K562 (cell line): ENCODE measurements around the gene MADD. TPM values are rescaled to one million over a fixed set of nuclear protein-coding genes. Genes with fewer than 3 reads are reported as not detected.
A peak's percentile ranks its signal among the peaks of the same experiment; 100 is the strongest.

Experiments
- ARID4B ChIP-seq: sonication (generic); formaldehyde crosslinking; IDR thresholded peaks from 2 replicates; pipeline ENCODE4 v1.8.0; 2022; ENCODE audit warnings: mild to moderate bottlenecking, missing genetic modification reagents
- BCL6 ChIP-seq: fragments of 250-450 bp; sonication (Bioruptor Pico); IDR thresholded peaks from 2 replicates; pipeline ENCODE4 v1.4.0; 2020
- BHLHE40 ChIP-seq: IDR thresholded peaks from 2 replicates; pipeline ENCODE4 v1.6.1; 2011; ENCODE audit warnings: low read length, improper control_type of control experiment
- FOXJ2 ChIP-seq: fragments of 200-800 bp; sonication (Bioruptor generic); IDR thresholded peaks from 2 replicates; pipeline ENCODE4 v1.6.1; 2016; ENCODE audit warnings: missing genetic modification characterization, missing compliant biosample characterization
- IFI16 ChIP-seq: fragments of 250-450 bp; sonication (Bioruptor Pico); IDR thresholded peaks from 2 replicates; pipeline ENCODE4 v2.1.2; 2022; ENCODE audit warnings: mild to moderate bottlenecking, inconsistent platforms
- LEF1 ChIP-seq: fragments of 450-650 bp; IDR thresholded peaks from 2 replicates; pipeline ENCODE4 v1.6.1; 2016; ENCODE audit warnings: mild to moderate bottlenecking
- MCM5 ChIP-seq: fragments of 450-650 bp; IDR thresholded peaks from 2 replicates; pipeline ENCODE4 v1.6.1; 2016; ENCODE audit warnings: low read depth
- NKRF ChIP-seq: fragments of 450-650 bp; IDR thresholded peaks from 2 replicates; pipeline ENCODE4 v1.6.1; 2016; ENCODE audit warnings: borderline replicate concordance
- NR0B1 ChIP-seq: fragments of 450-650 bp; IDR thresholded peaks from one replicate; pipeline ENCODE4 v1.6.1; 2018; ENCODE audit warnings: mild to moderate bottlenecking, moderate library complexity; ENCODE audit not compliant: partially characterized antibody
- NR2C2 ChIP-seq, 2 experiments: fragments of 200-800 bp in 1 of 2; sonication (Bioruptor generic) in 1 of 2; sonication (generic) in 1 of 2; formaldehyde crosslinking in 1 of 2; IDR thresholded peaks; 2 replicates each; pipeline versions ENCODE4 v1.6.1 to v1.8.0; 2016 to 2022; ENCODE audit warnings: mild to moderate bottlenecking in 1 of 2, missing compliant biosample characterization in 1 of 2, missing genetic modification characterization in 1 of 2, missing genetic modification reagents in 1 of 2
- PCBP1 ChIP-seq: fragments of 200-400 bp; formaldehyde crosslinking; IDR thresholded peaks from 2 replicates; pipeline ENCODE4 v1.6.1; 2018; ENCODE audit warnings: mild to moderate bottlenecking, low read depth, low read length; ENCODE audit not compliant: poor library complexity, severe bottlenecking
- PHB2 ChIP-seq: fragments of 450-650 bp; IDR thresholded peaks from 2 replicates; pipeline ENCODE4 v1.6.1; 2017; ENCODE audit warnings: low read depth
- RBBP5 ChIP-seq: fragments of 200-600 bp; sonication (generic); IDR thresholded peaks from 2 replicates; pipeline ENCODE4 v1.6.1; 2012; ENCODE audit warnings: borderline replicate concordance, mild to moderate bottlenecking, low read length, control low read depth, inconsistent platforms; ENCODE audit not compliant: insufficient read depth, poor library complexity, severe bottlenecking
- RBM22 ChIP-seq: fragments of 200-400 bp; formaldehyde crosslinking; IDR thresholded peaks from 2 replicates; pipeline ENCODE4 v1.6.1; 2018; ENCODE audit warnings: low read length, low read depth; ENCODE audit not compliant: poor library complexity, severe bottlenecking
- RFX5 ChIP-seq: IDR thresholded peaks from 2 replicates; pipeline ENCODE4 v1.6.1; 2011; ENCODE audit warnings: low read depth, mild to moderate bottlenecking, improper control_type of control experiment, low read length
- RHOXF2B ChIP-seq: fragments of 250-450 bp; sonication (Bioruptor Pico); conservative IDR thresholded peaks from 2 replicates; pipeline ENCODE4 v1.5.1; 2021
- SPI1 ChIP-seq: IDR thresholded peaks from 2 replicates; pipeline ENCODE4 v1.6.1; 2011; ENCODE audit warnings: low read depth, low read length, control low read depth, borderline replicate concordance
- ZBTB17 ChIP-seq: fragments of 450-650 bp; formaldehyde crosslinking; IDR thresholded peaks from 2 replicates; pipeline ENCODE4 v1.4.0; 2020; ENCODE audit warnings: mild to moderate bottlenecking
- ZNF165 ChIP-seq: fragments of 250-450 bp; sonication (Bioruptor Pico); IDR thresholded peaks from 2 replicates; pipeline ENCODE4 v1.4.0; 2020; ENCODE audit warnings: borderline replicate concordance
- ZNF24 ChIP-seq: fragments of 450-650 bp; IDR thresholded peaks from 2 replicates; pipeline ENCODE4 v1.6.1; 2016
- ZNF717 ChIP-seq: fragments of 250-450 bp; sonication (Bioruptor Pico); IDR thresholded peaks from 2 replicates; pipeline ENCODE4 v1.5.0; 2021
- ZNF766 ChIP-seq: fragments of 200-800 bp; sonication (Bioruptor generic); conservative IDR thresholded peaks from 2 replicates; pipeline ENCODE4 v1.6.1; 2016; ENCODE audit warnings: missing genetic modification characterization, missing compliant biosample characterization
- polyA plus RNA-seq, 8 experiments: library from polyadenylated mRNA; depleted of rRNA in 4 of 8; stranded (reverse) in 5 of 8; unstranded in 3 of 8; fragments of >200 nt; fragmentation: Nextera tagmentation in 2 of 8; fragmentation: Illumina TruSeq in 1 of 8; extraction: Ambion mirVana in 2 of 8; extraction: Trizol in 1 of 8; gene quantifications; 2 replicates each; pipeline versions ENCODE4 v1.2.1 to v1.2.3, GENCODE V29; 2011 to 2014; ENCODE audit warnings: inconsistent platforms in 1 of 8, missing spikeins in 1 of 8
- total RNA-seq, 7 experiments: library from RNA; depleted of rRNA in 6 of 7; stranded (reverse); fragments of >200 nt in 6 of 7; fragmentation: Illumina TruSeq in 2 of 7; extraction: Trizol in 2 of 7; gene quantifications; 2 replicates each; pipeline versions ENCODE4 v1.2.1 to v1.2.3, GENCODE V29; 2011 to 2021; ENCODE audit warnings: low replicate concordance in 1 of 7

The MADD gene
- total and polyA plus RNA-seq, 9 of the 15 experiments (the other 6 are each of a cell fraction or from before 2014, with no cell fraction given): 0.68 to 57.6 (median 33.6) TPM

GRCh38 chr11:47337229-47337924 lies 67.4 kb downstream of the MADD start (continued):
- TF ChIP-seq ZNF766 (CRISPR knock-in tag): 0 out of 2 replicates have a peak, but pooled peaks have one; percentile 23
- peak; percentile 35; the same call in 1 of the 2 replicates for TF ChIP-seq ARID4B (CRISPR knock-in tag)
- no peak for TF ChIP-seq BCL6 (CRISPR knock-in tag)
- TF ChIP-seq ZNF165 (CRISPR knock-in tag): no peak
- peak; percentile 27 for TF ChIP-seq RBBP5
- no peak; the same call in 1 of the 2 replicates for TF ChIP-seq ZNF24
- no peak for TF ChIP-seq MCM5
- no peak for TF ChIP-seq RHOXF2B (CRISPR knock-in tag)
- TF ChIP-seq FOXJ2 (tag): no peak
- no peak for TF ChIP-seq ZNF717 (CRISPR knock-in tag)
- TF ChIP-seq PHB2: no peak
- TF ChIP-seq IFI16 (CRISPR knock-in tag): no peak
- TF ChIP-seq LEF1: no peak
- TF ChIP-seq NR0B1: no peak
- peak; percentile 94 for TF ChIP-seq NR2C2 (CRISPR knock-in tag; IDR thresholded peaks at IDR 0.05)
- peak; percentile 95 for TF ChIP-seq NR2C2 (tag; IDR thresholded peaks at IDR 0.05)
- TF ChIP-seq BHLHE40: peak; percentile 32; the same call in 1 of the 2 replicates
- no peak for TF ChIP-seq PCBP1
- no peak for TF ChIP-seq RBM22
- no peak for TF ChIP-seq RFX5
- TF ChIP-seq NKRF: no peak
- TF ChIP-seq ZBTB17 (CRISPR knock-in tag): no peak
- no peak for TF ChIP-seq SPI1
